ENCODE results near the gene PKP1.

PKP1 gene

DNA sequence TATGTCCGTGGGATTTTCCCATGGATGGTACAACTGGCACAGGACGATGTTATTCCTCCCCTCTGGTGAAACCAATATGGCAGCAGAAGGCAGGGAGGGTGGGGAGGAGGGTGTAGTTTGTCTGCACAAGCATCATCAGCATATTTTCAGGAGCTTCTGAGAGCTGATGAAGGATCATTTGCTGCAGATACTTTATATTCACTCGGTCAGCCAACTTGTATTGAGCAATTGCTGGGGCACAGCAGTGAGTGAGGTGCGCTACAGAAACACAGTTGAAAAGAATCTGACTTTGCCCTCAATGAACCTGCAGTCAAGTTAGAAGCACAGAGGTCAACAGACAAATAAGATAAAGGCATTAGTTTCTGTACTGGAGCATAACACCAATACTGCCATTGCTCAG is 13.0 kb downstream of the PKP1 start:
- TF ChIP-seq ZNF565 (CRISPR knock-in tag; conservative IDR thresholded peaks at IDR 0.05; ENCODE audit: low read depth) (no peak), RARB (CRISPR knock-in tag; IDR thresholded peaks at IDR 0.05) (no peak), ZFP3 (CRISPR knock-in tag; IDR thresholded peaks at IDR 0.05) (no peak), ARNTL (CRISPR knock-in tag; IDR thresholded peaks at IDR 0.05; ENCODE audit: borderline replicate concordance, low read depth) (no peak), ZNF8 (CRISPR knock-in tag; IDR thresholded peaks at IDR 0.05) (no peak), CSDC2 (CRISPR knock-in tag; IDR thresholded peaks at IDR 0.05) (no peak), GLIS3 (CRISPR knock-in tag; IDR thresholded peaks at IDR 0.05) (no peak), ESRRG (CRISPR knock-in tag; IDR thresholded peaks at IDR 0.05) (no peak), ZNF70 (CRISPR knock-in tag; IDR thresholded peaks at IDR 0.05) (no peak), OSR1 (CRISPR knock-in tag; IDR thresholded peaks at IDR 0.05) (no peak)
- peak; percentile 9; the same call in 1 of the 3 replicates for ATAC-seq

DNA sequence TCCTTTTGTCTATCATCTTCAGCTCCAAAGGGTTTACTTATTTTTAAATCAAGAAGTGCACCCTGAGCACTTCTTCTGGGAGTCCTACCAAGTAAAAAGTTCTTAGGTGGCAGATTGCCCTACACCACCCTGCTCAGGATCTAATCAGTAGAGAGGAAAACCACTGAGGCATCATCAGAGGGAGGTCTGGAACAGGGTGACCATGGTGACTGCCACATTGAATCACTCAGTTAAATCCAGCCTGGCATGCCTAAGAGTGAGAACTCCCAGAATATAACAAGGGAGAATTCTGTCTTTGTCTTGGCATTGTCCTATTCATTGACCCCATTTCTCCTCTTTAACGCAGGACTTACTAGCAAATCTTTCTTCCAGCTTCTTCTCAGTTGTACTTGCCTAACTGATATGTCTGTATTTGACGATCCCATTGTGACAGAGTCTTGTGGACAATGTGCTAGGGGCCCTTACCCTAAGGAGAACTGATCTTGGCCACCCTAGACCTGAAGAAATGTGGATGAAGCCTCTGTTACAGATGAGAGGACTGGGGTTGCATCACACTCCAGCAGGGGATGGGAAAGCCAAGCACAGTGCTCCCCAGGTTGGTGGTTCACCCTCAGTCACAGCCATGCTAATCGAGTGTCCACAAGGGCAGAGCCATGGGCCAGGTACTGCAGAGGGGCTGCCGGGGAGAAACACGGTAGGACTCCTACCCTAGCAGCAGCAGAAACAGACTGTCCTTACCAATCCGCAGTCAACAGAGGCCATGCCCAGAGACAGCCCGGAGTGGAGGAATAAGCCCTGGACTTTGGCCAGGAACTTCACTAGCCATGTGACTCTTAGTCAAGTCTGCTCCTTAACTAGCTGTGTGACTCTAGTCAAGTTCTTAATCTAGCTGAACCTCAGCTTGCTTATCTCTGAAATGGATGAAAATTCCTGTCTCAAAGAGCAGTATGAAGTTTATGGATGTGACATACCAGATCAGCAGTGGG is 15.4 kb downstream of the PKP1 start:
- TF ChIP-seq CSDC2 (CRISPR knock-in tag; IDR thresholded peaks at IDR 0.05), result no peak
- no peak for ATAC-seq

DNA sequence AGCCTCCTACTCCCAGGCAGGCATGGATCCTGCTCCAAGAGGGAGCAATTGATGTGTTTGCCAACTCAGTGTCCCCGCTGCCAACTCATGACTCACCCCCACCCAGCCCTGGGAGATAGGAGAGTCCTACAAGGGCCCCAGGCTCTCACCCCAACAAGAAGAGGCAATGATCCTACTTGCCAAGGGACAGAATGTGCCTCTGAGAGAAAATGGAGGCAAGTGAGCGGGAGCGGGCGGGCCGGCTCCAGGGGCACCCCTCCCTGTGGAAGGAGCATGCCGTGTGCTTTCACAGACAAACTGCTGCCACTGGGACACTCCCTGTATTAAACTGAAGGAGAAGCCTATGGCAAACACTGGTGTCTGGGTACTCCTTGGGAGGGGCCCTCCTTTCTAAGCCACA is 16.7 kb downstream of the PKP1 start:
- TF ChIP-seq, protein P1, sequence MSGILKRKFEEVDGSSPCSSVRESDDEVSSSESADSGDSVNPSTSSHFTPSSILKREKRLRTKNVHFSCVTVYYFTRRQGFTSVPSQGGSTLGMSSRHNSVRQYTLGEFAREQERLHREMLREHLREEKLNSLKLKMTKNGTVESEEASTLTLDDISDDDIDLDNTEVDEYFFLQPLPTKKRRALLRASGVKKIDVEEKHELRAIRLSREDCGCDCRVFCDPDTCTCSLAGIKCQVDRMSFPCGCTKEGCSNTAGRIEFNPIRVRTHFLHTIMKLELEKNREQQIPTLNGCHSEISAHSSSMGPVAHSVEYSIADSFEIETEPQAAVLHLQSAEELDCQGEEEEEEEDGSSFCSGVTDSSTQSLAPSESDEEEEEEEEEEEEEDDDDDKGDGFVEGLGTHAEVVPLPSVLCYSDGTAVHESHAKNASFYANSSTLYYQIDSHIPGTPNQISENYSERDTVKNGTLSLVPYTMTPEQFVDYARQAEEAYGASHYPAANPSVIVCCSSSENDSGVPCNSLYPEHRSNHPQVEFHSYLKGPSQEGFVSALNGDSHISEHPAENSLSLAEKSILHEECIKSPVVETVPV (CRISPR knock-in tag; IDR thresholded peaks at IDR 0.05), result no peak
- no peak for TF ChIP-seq PPARA (CRISPR knock-in tag; IDR thresholded peaks at IDR 0.05; ENCODE audit: borderline replicate concordance)
- TF ChIP-seq, protein P2, sequence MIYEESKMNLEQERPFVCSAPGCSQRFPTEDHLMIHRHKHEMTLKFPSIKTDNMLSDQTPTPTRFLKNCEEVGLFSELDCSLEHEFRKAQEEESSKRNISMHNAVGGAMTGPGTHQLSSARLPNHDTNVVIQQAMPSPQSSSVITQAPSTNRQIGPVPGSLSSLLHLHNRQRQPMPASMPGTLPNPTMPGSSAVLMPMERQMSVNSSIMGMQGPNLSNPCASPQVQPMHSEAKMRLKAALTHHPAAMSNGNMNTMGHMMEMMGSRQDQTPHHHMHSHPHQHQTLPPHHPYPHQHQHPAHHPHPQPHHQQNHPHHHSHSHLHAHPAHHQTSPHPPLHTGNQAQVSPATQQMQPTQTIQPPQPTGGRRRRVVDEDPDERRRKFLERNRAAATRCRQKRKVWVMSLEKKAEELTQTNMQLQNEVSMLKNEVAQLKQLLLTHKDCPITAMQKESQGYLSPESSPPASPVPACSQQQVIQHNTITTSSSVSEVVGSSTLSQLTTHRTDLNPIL (CRISPR knock-in tag; IDR thresholded peaks at IDR 0.05; ENCODE audit: low read depth), result no peak
- no peak for TF ChIP-seq TOX (CRISPR knock-in tag; IDR thresholded peaks at IDR 0.05; ENCODE audit: borderline replicate concordance)
- TF ChIP-seq, protein P3, sequence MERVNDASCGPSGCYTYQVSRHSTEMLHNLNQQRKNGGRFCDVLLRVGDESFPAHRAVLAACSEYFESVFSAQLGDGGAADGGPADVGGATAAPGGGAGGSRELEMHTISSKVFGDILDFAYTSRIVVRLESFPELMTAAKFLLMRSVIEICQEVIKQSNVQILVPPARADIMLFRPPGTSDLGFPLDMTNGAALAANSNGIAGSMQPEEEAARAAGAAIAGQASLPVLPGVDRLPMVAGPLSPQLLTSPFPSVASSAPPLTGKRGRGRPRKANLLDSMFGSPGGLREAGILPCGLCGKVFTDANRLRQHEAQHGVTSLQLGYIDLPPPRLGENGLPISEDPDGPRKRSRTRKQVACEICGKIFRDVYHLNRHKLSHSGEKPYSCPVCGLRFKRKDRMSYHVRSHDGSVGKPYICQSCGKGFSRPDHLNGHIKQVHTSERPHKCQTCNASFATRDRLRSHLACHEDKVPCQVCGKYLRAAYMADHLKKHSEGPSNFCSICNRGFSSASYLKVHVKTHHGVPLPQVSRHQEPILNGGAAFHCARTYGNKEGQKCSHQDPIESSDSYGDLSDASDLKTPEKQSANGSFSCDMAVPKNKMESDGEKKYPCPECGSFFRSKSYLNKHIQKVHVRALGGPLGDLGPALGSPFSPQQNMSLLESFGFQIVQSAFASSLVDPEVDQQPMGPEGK (CRISPR knock-in tag; IDR thresholded peaks at IDR 0.05; ENCODE audit: borderline replicate concordance), result no peak
- TF ChIP-seq ARNTL (CRISPR knock-in tag; IDR thresholded peaks at IDR 0.05; ENCODE audit: borderline replicate concordance, low read depth), result no peak
- TF ChIP-seq ZC3H10 (CRISPR knock-in tag; IDR thresholded peaks at IDR 0.05), result no peak
- TF ChIP-seq TCF4 (CRISPR knock-in tag; IDR thresholded peaks at IDR 0.05; ENCODE audit: borderline replicate concordance), result no peak
- TF ChIP-seq, protein P4, sequence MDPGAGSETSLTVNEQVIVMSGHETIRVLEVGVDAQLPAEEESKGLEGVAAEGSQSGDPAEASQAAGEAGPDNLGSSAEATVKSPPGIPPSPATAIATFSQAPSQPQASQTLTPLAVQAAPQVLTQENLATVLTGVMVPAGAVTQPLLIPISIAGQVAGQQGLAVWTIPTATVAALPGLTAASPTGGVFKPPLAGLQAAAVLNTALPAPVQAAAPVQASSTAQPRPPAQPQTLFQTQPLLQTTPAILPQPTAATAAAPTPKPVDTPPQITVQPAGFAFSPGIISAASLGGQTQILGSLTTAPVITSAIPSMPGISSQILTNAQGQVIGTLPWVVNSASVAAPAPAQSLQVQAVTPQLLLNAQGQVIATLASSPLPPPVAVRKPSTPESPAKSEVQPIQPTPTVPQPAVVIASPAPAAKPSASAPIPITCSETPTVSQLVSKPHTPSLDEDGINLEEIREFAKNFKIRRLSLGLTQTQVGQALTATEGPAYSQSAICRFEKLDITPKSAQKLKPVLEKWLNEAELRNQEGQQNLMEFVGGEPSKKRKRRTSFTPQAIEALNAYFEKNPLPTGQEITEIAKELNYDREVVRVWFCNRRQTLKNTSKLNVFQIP (CRISPR knock-in tag; IDR thresholded peaks at IDR 0.05; ENCODE audit: borderline replicate concordance, low read depth), result no peak
- peak; percentile 37; the same call in 2 of the 3 replicates for ATAC-seq

DNA sequence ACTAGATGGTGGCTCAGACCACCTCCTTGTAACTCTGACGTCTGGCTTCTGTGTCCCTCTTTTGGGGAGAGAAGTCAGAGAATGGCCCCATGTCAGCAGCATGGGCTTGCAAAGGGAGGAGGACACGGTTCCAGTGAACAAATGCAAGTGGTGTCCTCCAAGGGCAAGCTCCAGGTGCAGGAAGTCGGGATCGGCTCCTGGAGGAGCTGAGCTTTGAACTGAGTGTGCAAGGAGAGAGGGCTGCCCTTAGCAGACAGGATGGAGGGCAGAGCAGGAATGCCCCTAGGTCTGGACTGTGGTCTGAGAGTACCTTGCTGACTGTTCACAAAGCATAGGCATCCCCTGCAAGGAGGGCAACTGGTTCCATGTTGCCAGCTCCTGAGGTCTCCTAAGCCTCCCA is 17.3 kb downstream of the PKP1 start:
- no peak for ATAC-seq
- TF ChIP-seq, protein P5, sequence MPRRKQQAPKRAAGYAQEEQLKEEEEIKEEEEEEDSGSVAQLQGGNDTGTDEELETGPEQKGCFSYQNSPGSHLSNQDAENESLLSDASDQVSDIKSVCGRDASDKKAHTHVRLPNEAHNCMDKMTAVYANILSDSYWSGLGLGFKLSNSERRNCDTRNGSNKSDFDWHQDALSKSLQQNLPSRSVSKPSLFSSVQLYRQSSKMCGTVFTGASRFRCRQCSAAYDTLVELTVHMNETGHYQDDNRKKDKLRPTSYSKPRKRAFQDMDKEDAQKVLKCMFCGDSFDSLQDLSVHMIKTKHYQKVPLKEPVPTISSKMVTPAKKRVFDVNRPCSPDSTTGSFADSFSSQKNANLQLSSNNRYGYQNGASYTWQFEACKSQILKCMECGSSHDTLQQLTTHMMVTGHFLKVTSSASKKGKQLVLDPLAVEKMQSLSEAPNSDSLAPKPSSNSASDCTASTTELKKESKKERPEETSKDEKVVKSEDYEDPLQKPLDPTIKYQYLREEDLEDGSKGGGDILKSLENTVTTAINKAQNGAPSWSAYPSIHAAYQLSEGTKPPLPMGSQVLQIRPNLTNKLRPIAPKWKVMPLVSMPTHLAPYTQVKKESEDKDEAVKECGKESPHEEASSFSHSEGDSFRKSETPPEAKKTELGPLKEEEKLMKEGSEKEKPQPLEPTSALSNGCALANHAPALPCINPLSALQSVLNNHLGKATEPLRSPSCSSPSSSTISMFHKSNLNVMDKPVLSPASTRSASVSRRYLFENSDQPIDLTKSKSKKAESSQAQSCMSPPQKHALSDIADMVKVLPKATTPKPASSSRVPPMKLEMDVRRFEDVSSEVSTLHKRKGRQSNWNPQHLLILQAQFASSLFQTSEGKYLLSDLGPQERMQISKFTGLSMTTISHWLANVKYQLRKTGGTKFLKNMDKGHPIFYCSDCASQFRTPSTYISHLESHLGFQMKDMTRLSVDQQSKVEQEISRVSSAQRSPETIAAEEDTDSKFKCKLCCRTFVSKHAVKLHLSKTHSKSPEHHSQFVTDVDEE (CRISPR knock-in tag; IDR thresholded peaks at IDR 0.05), result no peak
- TF ChIP-seq TCF4 (CRISPR knock-in tag; IDR thresholded peaks at IDR 0.05; ENCODE audit: borderline replicate concordance) (no peak), RARB (CRISPR knock-in tag; IDR thresholded peaks at IDR 0.05) (no peak), OSR1 (CRISPR knock-in tag; IDR thresholded peaks at IDR 0.05) (no peak), ZNF8 (CRISPR knock-in tag; IDR thresholded peaks at IDR 0.05) (no peak), ISL1 (CRISPR knock-in tag; IDR thresholded peaks at IDR 0.05) (no peak), ZNF565 (CRISPR knock-in tag; conservative IDR thresholded peaks at IDR 0.05; ENCODE audit: low read depth) (no peak), PPARA (CRISPR knock-in tag; IDR thresholded peaks at IDR 0.05; ENCODE audit: borderline replicate concordance) (no peak), ARNTL (CRISPR knock-in tag; IDR thresholded peaks at IDR 0.05; ENCODE audit: borderline replicate concordance, low read depth) (no peak), ZC3H10 (CRISPR knock-in tag; IDR thresholded peaks at IDR 0.05) (no peak), GLIS3 (CRISPR knock-in tag; IDR thresholded peaks at IDR 0.05) (no peak), ESRRG (CRISPR knock-in tag; IDR thresholded peaks at IDR 0.05) (no peak), ZFP30 (CRISPR knock-in tag; IDR thresholded peaks at IDR 0.05) (no peak)
- TF ChIP-seq, protein P4 (CRISPR knock-in tag; IDR thresholded peaks at IDR 0.05; ENCODE audit: borderline replicate concordance, low read depth), result no peak
- TF ChIP-seq, protein P1 (CRISPR knock-in tag; IDR thresholded peaks at IDR 0.05), result no peak

Data from SK-N-SH treated with all-trans-retinoic acid at 6 μM for 48 hours (cell line).